Measurements from ENCODE around the gene C1GALT1C1L.

- TF ChIP-seq CTCF (IDR thresholded peaks at IDR 0.05) (no peak), POLR2A (IDR thresholded peaks at IDR 0.05) (no peak)
These were observed 16.3 kb upstream of the C1GALT1C1L start for GRCh38 chr2:43692428-43692994.

Measured in testis (tissue), 2 donors.